LHCN-M2 (cell line): ENCODE results near the gene ZNF488. TPM values are rescaled to one million over a fixed set of nuclear protein-coding genes. Genes with fewer than 3 reads are reported as not detected.
A peak's percentile ranks its signal among the peaks of the same experiment; 100 is the strongest.
"Not testable (repeated sequence)": the region's sequence is repeated elsewhere in the genome, so short reads cannot be mapped to it uniquely, and the experiment has no call there.

ENCODE experiments used
- DNase-seq: peaks from one replicate; pipeline ENCODE4 v3.0.0-alpha.2; 2012; ENCODE audit warnings: low read depth
- polyA plus RNA-seq: library from polyadenylated mRNA; unstranded; fragments of >200 nt; gene quantifications from one replicate; pipeline ENCODE4 v1.2.1, GENCODE V29; 2012; ENCODE audit warnings: missing spikeins
- total RNA-seq: library from RNA; depleted of rRNA; stranded (reverse); fragments of >200 nt; gene quantifications from 2 replicates; pipeline ENCODE4 v1.2.3, GENCODE V29; 2014; rRNA removed

ZNF488 gene, protein sequence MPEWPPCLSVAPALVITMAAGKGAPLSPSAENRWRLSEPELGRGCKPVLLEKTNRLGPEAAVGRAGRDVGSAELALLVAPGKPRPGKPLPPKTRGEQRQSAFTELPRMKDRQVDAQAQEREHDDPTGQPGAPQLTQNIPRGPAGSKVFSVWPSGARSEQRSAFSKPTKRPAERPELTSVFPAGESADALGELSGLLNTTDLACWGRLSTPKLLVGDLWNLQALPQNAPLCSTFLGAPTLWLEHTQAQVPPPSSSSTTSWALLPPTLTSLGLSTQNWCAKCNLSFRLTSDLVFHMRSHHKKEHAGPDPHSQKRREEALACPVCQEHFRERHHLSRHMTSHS
- 0.11 TPM in 1 of 2 replicates, not detected in the other for total RNA-seq
- 0.04 TPM for polyA plus RNA-seq

GRCh38 chr10:47384148-47384921, at the start of gene ZNF488:
TSS of gene ZNF488 (minus strand) at chr10:47384293. CDS start at chr10:47368829, 15,464 bp downstream.
- DNase-seq: peak; percentile 65

GRCh38 chr10:47425813-47426419, 41.8 kb upstream of the ZNF488 start:
- no peak for DNase-seq

DNA sequence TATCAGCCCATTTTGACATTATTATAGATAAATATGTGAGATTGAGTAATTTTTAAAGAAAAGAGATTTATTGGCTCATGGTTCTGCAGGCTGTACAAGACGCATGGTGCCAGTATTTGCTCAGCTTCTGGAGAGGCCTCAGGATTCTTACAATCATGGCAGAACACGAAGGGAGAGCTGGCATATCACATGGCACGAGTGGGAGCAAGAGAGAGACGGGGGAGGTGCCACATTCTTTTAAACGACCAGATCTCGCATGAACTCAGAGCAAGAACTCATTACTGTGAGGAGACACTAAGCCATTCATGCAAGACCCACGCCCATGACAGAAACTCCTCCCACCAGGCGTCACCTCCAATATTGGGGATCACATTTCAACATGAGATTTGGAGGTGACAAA, 40.1 kb upstream of the ZNF488 start:
- no peak for DNase-seq

- no peak for DNase-seq
These were observed 39.4 kb upstream of the ZNF488 start for GRCh38 chr10:47423476-47423875.

DNA sequence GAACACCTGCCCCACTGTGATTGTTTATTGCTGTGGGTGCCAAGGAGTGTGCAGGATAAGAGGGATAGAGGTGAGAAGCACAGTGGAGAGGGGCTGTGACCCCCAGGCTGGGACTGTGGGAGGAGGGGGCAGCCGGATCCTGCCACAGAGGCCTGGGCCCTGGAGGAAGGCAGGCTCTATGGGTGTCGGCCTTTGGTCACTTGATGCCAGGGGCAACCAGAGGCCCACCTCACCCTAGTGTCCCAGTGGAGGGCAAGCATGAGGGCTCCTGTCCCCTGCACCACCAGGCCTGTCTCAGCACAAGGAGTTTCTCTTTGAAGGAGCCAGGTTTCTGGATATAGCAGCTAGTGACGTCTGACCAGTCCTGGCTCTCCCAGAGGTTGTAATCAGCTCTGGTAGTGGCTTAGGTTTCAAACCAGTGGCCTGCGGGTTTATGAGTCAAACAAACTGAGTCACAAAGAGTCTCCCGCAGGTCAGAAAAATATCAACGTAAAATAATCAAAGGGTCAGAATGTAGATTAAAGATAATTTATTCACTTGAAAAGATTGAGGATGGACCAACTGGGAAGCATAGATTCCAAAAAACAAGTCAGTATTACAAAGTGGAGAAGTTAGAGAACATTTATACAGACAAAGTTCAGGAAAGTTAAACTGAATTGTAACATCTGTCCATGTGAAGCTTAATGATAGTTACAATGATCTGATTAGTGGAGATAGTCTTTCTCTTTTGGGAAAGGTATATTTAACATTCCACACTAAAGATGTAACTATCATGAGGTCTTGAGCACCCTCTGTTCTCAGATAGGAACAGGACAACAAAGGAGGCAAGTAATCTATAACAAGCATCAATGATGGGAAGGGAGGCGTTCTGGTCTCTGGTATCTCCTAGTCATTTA, 37.2 kb upstream of the ZNF488 start:
- peak; percentile 74 for DNase-seq

DNA sequence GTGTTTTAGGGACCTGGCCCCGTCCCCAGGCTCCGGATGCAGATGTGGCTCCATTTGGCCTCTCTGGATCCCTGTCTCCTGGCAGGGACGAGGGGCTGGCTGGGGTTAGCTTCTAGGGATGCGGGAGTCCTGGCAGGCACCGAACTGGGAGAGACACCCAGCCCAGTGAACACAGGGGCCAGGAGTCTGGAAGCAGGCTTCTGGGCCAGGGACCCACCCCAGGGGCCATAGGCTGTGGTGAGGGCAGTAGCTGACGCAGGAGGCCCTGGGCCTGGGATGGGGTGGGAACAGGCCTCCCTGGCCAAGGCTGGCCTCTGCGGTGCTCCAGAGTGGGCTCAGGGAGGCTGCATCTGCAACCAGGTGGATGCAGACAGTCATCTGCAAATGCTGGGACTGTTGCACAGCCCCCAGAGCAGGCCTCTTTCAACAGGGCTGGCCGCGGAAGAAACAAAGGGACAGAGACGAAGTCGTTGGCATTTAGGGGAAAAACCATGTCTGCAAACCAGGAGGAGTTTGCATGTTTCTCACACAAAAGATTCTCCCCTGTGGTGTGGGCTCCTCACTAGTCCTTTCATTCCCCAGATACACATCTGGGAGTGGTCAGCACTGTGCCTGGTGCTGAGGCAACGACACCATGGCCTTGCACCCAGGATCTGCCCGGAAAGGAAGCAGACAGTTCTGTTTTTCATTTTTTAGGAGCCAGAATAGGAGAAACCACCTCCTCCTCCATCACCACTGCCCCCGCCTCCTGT, 36.4 kb upstream of the ZNF488 start:
- DNase-seq: no peak

DNA sequence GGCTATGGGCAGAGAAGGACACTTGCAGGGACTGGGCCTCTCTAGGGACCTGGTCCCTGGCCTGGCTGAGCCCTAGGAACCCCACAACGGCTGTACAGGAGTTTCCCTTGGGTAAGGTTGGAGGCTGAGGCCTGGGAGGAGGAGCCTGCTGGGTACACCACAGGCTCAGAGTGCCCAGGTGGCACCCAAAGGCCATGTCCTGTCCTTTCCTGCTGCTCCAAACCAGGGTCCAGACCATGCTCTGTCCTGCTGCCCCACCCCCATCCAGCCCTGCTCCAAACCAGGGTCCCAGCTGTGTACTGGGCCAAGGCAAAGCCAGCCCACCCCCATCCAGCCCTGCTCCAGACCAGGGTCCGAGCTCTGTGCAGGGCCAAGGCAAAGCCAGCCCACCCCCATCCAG, 35.3 kb upstream of the ZNF488 start:
- no peak for DNase-seq

- no peak for DNase-seq
These were observed 34.9 kb upstream of the ZNF488 start for GRCh38 chr10:47418966-47419365.

DNA sequence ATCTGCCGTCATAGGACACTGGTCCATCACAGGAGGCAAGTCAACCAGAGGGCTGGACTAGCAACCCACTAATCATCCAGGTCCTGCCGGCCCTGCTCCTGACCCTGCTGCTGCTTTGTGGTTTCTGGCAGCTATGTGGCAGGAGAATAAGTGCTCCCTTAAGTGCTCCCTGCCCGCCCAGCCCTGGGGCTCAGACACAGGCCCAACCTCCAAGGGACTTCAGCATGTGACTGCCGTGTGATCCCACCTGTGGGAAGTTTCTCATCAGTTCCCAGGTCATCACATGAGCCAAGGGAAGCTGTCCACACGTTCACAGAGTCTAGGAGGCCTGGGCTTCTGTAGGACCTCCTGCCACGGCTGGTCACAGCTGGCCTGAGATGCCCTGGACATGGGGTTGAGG, 34.2 kb upstream of the ZNF488 start:
- no peak for DNase-seq

DNA sequence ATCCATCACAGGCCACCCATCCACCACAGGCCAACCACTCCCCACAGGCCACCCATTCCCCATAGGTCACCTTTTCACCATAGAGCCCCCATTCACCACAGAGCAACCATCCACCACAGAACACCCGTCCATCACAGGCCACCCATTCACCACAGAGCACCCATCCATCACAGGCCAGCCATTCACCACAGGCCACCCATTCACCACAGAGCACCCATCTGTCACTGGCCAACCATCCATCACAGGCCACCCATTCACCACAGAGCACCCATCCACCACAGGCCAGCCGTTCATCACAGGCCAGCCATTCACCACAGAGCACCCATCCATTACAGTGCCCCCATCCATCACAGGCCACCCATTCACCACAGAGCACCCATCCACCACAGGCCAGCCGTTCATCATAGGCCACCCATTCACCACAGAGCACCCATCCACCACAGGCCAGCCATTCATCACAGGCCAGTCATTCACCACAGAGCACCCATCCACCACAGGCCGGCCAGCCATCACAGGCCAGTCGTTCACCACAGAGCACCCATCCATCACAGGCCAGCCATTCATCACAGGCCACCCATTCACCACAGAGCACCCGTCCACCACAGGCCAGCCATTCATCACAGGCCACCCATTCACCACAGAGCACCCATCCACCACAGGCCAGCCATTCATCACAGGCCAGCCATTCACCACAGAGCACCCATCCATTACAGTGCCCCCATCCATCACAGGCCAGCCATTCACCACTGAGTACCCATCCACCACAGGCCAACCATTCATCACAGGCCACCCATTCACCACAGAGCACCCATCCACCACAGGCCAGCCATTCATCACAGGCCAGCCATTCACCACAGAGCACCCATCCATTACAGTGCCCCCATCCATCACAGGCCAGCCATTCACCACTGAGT, 32.5 kb upstream of the ZNF488 start:
- DNase-seq: not testable (repeated sequence)

GRCh38 chr10:47415520-47416304, 31.6 kb upstream of the ZNF488 start:
- DNase-seq: no peak

DNA sequence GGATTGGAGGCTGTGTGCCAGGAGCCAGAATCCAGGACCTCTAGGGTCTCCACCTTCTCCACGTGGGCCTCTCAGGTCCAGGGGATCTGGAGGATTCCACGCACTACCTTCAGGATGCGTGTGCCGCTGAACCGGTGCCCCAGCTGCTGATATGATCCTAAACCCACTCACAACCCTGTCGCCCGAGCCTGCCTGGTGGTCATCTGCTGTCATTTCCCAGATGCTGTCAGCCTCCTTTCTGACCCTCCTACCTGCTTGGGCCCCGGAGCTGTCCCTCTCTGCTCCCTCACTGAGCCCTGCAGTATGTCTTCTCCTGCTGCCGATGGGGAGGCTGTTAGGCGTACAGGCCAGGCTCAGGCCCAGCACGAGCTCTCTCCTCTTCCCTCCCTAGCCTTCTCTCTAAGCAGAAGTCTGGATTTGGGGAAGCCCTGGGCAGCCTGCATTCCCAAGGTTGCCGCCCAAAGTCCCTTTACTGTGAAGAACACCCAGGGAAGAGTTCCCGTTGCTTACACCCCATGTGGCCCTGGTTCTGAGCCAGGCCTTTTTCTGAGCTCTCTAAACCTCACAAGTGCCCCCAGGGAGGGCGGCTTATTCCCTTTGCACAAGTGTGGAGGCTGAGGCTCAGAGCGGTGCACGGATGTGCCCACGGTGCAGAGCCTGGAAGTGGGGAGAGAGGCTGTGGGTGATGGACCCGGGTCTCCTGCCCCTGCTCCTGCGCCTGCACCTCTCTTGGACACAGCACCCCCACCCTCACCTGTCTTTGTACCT, 30.8 kb upstream of the ZNF488 start:
- DNase-seq: no peak

DNA sequence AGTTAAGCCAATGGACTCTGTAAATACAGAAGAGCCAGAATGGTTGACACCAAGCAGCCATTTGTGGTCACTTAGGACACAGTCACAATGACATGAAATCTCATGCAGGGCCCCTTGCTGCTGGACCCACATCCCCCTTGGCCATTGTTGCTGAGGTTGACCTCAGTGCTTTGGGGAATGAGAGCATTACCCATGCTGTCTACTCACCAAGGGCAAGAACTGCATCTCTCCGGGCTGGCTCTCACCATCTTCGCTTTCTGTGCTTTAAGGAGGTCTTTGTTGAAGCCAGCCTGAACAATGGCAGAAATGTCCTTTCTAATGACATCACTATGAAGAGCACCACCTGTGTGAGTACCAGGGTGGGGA, 30.1 kb upstream of the ZNF488 start:
- DNase-seq: no peak

- no peak for DNase-seq
These were observed 29.6 kb upstream of the ZNF488 start for GRCh38 chr10:47413531-47414226.

- DNase-seq: no peak
These were observed 28.8 kb upstream of the ZNF488 start for GRCh38 chr10:47412869-47413268.

GRCh38 chr10:47412177-47412730, 28.2 kb upstream of the ZNF488 start:
- no peak for DNase-seq

- DNase-seq: no peak
These were observed 26.8 kb upstream of the ZNF488 start for GRCh38 chr10:47410862-47411261.
